GM13977 (cell line): ENCODE data around the gene SOX15.
"Not testable (repeated sequence)": the region's sequence is repeated elsewhere in the genome, so short reads cannot be mapped to it uniquely, and the experiment has no call there.

Source experiments
- DNase-seq: peaks from one replicate; pipeline ENCODE4 v3.0.0; 2012; ENCODE audit warnings: low spot score
- in situ Hi-C: fragments of 300-500 bp; cut with MboI; formaldehyde crosslinking; loops from one replicate; pipeline ENCODE4 v1.12.0; 2022; ENCODE audit warnings: low sequenced_read_pairs, low pct_unique_long_range_greater_than_20kb, mixed read lengths, inconsistent platforms; ENCODE audit not compliant: unreplicated experiment
- TF ChIP-seq, protein P1 (sequence below): IDR thresholded peaks from 2 replicates; pipeline ENCODE4 v1.5.1; 2012; ENCODE audit warnings: mild to moderate bottlenecking, control low read depth; ENCODE audit not compliant: insufficient read depth; ENCODE audit errors: extremely low read depth, missing control alignments

The SOX15 gene

DNA sequence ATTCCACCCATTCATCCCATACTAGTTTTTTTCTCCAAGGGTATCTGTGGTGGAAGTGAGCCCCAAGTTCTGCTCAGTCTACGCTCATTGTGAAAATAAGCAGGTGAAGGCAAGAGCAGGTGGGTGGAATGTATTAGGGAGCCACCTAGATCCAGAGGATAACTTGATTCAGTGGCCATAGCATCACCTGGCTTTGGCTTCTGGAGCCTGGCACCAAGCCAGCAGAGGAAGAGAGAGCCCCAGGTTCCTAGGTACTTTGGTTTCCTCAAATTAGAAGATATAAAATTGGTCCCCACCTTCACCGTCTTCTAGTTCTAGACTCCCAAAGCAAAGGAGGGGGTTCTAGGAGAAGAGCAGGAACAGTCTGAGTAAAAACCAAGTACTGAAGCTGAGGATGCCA, 20.7 kb upstream of the SOX15 start:
- in situ Hi-C loops = no loop called here
- TF ChIP-seq, protein P1, sequence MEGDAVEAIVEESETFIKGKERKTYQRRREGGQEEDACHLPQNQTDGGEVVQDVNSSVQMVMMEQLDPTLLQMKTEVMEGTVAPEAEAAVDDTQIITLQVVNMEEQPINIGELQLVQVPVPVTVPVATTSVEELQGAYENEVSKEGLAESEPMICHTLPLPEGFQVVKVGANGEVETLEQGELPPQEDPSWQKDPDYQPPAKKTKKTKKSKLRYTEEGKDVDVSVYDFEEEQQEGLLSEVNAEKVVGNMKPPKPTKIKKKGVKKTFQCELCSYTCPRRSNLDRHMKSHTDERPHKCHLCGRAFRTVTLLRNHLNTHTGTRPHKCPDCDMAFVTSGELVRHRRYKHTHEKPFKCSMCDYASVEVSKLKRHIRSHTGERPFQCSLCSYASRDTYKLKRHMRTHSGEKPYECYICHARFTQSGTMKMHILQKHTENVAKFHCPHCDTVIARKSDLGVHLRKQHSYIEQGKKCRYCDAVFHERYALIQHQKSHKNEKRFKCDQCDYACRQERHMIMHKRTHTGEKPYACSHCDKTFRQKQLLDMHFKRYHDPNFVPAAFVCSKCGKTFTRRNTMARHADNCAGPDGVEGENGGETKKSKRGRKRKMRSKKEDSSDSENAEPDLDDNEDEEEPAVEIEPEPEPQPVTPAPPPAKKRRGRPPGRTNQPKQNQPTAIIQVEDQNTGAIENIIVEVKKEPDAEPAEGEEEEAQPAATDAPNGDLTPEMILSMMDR = no peak
- no peak for DNase-seq

DNA sequence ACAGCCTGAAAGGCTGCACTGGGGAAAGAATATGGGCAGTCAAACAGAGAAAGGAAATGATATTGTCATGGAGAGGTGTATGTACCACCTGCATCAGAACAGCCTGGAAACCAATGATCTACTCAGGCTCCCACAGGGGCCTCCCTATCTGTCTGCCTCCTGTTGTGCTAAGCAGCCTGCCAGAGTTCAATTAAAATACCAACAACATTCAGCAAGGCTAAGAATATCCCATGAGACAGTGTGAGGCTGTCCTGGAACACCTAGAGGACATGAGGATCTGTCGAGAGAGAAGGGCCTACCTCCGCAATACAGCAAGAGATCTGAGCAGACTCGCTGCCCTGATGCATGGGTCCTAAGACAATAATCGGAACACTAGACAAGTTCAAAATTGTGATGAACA, 16.4 kb upstream of the SOX15 start:
- TF ChIP-seq, protein P1 = no peak
- in situ Hi-C loops = no loop called here
- DNase-seq = no peak

DNA sequence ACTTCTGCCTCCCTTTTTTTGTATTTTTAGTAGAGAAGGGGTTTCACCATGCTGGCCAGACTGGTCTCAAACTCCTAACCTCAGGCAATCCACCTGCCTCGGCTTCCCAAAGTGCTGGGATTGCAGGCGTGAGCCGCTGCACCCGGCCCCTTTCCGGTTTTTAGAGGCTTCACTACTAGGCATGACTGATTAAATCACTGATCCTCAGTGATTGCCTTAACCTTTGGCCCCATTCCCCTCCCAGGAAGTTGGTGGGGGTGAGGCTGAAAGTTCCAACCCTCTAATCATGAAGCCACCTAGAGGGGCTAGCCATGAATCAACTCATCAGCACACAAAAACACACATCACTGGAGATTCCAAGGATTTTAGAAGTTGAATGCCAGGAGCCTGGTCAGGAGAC, 7.7 kb upstream of the SOX15 start:
- in situ Hi-C loops, DNase-seq: not testable (repeated sequence)

- in situ Hi-C loops = no loop called here
- no peak for DNase-seq
- TF ChIP-seq, protein P1 = no peak
These were observed 3.4 kb upstream of the SOX15 start for GRCh38 chr17:7593296-7593695.

- no peak for DNase-seq
- in situ Hi-C loops = no loop called here
- TF ChIP-seq, protein P1 = no peak
These were observed 2.6 kb upstream of the SOX15 start for GRCh38 chr17:7592422-7593021.

- in situ Hi-C loops = no loop called here
- TF ChIP-seq, protein P1 = no peak
- DNase-seq = no peak
These were observed 1.7 kb upstream of the SOX15 start for GRCh38 chr17:7591596-7591995.

DNA sequence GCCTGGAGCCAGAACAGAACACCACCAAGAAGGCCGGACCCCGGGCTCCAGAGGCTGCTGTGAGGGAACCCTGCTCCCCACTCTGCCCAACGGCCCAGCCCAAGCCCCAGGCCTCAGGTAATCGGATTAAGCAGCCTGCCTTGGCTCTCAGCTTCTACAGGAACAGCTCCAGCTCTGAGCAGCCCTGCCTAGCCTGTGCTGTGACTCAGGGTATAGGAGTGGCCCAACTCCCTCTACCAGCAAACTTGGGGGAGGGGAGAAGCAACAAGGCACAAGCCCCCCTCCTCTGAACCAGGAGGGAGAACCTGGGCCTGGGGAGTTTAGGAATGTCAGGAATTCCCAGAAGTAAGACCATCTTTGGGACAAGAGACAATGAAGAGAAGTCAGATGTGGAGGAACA, 849 bp upstream of the SOX15 start:
- in situ Hi-C loops = no loop called here
- DNase-seq = no peak
- TF ChIP-seq, protein P1 = no peak
